GM12878 (cell line): ENCODE measurements around the gene UBB. TPM values are rescaled to one million over a fixed set of nuclear protein-coding genes. Genes with fewer than 3 reads are reported as not detected.
A peak's percentile ranks its signal among the peaks of the same experiment; 100 is the strongest.

Source experiments
- CBFB ChIP-seq: IDR thresholded peaks from 2 replicates; pipeline ENCODE4 v1.6.1; 2016; ENCODE audit warnings: antibody characterized with exemption, low read depth
- EGR1 ChIP-seq, 2 experiments: IDR thresholded peaks; 1 replicate in 1 of 2; 2 replicates in 1 of 2; pipeline ENCODE4 v1.6.1; 2011 to 2012; ENCODE audit warnings: low read depth in 2 of 2, low read length in 2 of 2, borderline replicate concordance in 1 of 2, mild to moderate bottlenecking in 1 of 2, moderate library complexity in 1 of 2
- GATAD2B ChIP-seq: fragments of 450-650 bp; conservative IDR thresholded peaks from 2 replicates; pipeline ENCODE4 v1.6.1; 2017; ENCODE audit warnings: low read depth, mild to moderate bottlenecking, moderate library complexity
- JUND ChIP-seq: IDR thresholded peaks from 2 replicates; pipeline ENCODE4 v1.6.1; 2012; ENCODE audit warnings: low read depth, mild to moderate bottlenecking, low read length, improper control_type of control experiment, moderate library complexity
- LARP7 ChIP-seq: fragments of 450-650 bp; IDR thresholded peaks from 2 replicates; pipeline ENCODE4 v1.6.1; 2017; ENCODE audit warnings: mild to moderate bottlenecking
- MTA2 ChIP-seq: fragments of 450-650 bp; IDR thresholded peaks from 2 replicates; pipeline ENCODE4 v1.6.1; 2016; ENCODE audit warnings: low read depth, mild to moderate bottlenecking, moderate library complexity
- MXI1 ChIP-seq: fragments of 150-350 bp; IDR thresholded peaks from 2 replicates; pipeline ENCODE4 v1.6.1; 2011; ENCODE audit warnings: low read depth, mild to moderate bottlenecking, inconsistent platforms, low read length, improper control_type of control experiment
- RAD21 ChIP-seq: IDR thresholded peaks from 2 replicates; pipeline ENCODE4 v1.6.1; 2011; ENCODE audit warnings: mild to moderate bottlenecking, low read depth, low read length, moderate library complexity; ENCODE audit not compliant: insufficient read depth
- RBBP5 ChIP-seq: fragments of 200-600 bp; sonication (generic); conservative IDR thresholded peaks from 2 replicates; pipeline ENCODE4 v1.6.1; 2016
- RUNX3 ChIP-seq: IDR thresholded peaks from 2 replicates; pipeline ENCODE4 v1.6.1; 2012; ENCODE audit warnings: low read length, inconsistent platforms
- SMARCA5 ChIP-seq: fragments of 450-650 bp; IDR thresholded peaks from 2 replicates; pipeline ENCODE4 v1.6.1; 2017; ENCODE audit warnings: mild to moderate bottlenecking
- TARDBP ChIP-seq: IDR thresholded peaks from 2 replicates; pipeline ENCODE4 v1.6.1; 2016; ENCODE audit warnings: borderline replicate concordance
- TCF3 ChIP-seq: IDR thresholded peaks from 2 replicates; pipeline ENCODE4 v1.6.1; 2012; ENCODE audit warnings: low read depth, mild to moderate bottlenecking, low read length, borderline replicate concordance; ENCODE audit not compliant: insufficient read depth
- TCF7 ChIP-seq: IDR thresholded peaks from 2 replicates; pipeline ENCODE4 v1.6.1; 2014; ENCODE audit warnings: antibody characterized with exemption, borderline replicate concordance
- ZNF622 ChIP-seq: fragments of 450-650 bp; IDR thresholded peaks from 2 replicates; pipeline ENCODE4 v1.6.1; 2017; ENCODE audit warnings: mild to moderate bottlenecking, inconsistent platforms
- polyA plus RNA-seq, 11 experiments: library from polyadenylated mRNA; depleted of rRNA in 4 of 11; unstranded in 6 of 11; stranded (reverse) in 5 of 11; fragments of >200 nt; fragmentation: Nextera tagmentation in 4 of 11; fragmentation: Illumina TruSeq in 1 of 11; extraction: Ambion mirVana in 4 of 11; extraction: Trizol in 1 of 11; gene quantifications; 1 replicate in 1 of 11; 2 replicates in 10 of 11; pipeline versions ENCODE4 v1.2.1 to v1.2.3, GENCODE V29; 2011 to 2016; ENCODE audit warnings: inconsistent platforms in 2 of 11, missing spikeins in 2 of 11, low read depth in 1 of 11
- total RNA-seq, 4 experiments: library from RNA; depleted of rRNA in 3 of 4; stranded (reverse); fragments of >200 nt in 3 of 4; fragmentation: Illumina TruSeq in 1 of 4; extraction: Trizol in 1 of 4; gene quantifications; 2 replicates each; pipeline versions ENCODE4 v1.2.1 to v1.2.3, GENCODE V29; 2013 to 2021
- TF ChIP-seq, protein P1 (sequence below): IDR thresholded peaks from 2 replicates; pipeline ENCODE4 v1.6.1; 2011; ENCODE audit warnings: borderline replicate concordance, low read depth, mild to moderate bottlenecking, moderate library complexity, mixed read lengths, low read length; ENCODE audit not compliant: insufficient read depth; ENCODE audit errors: extremely low read length
- TF ChIP-seq, protein P2 (sequence below): fragments of 450-650 bp; IDR thresholded peaks from 2 replicates; pipeline ENCODE4 v1.6.1; 2017; ENCODE audit warnings: low read depth, mild to moderate bottlenecking, moderate library complexity
- TF ChIP-seq, protein P3 (sequence below), 3 experiments: IDR thresholded peaks in 2 of 3; conservative IDR thresholded peaks in 1 of 3; 2 replicates each; pipeline ENCODE4 v1.5.1; 2011; ENCODE audit warnings: low read depth in 3 of 3, low read length in 3 of 3, mild to moderate bottlenecking in 3 of 3, control low read depth in 2 of 3, moderate library complexity in 2 of 3, inconsistent platforms in 1 of 3, mixed read lengths in 1 of 3; ENCODE audit not compliant: control insufficient read depth in 2 of 3, insufficient read depth in 1 of 3; ENCODE audit errors: extremely low read depth in 1 of 3
- TF ChIP-seq, protein P4 (sequence below): IDR thresholded peaks from 2 replicates; pipeline ENCODE4 v1.6.1; 2012; ENCODE audit warnings: improper control_type of control experiment, low read depth, low read length; ENCODE audit not compliant: insufficient replicate concordance

The UBB gene
- total and polyA plus RNA-seq, 10 of the 15 experiments (the other 5 are each of a cell fraction or from before 2014, with no cell fraction given): 1,133 to 4,246 (median 2,099) TPM

DNA sequence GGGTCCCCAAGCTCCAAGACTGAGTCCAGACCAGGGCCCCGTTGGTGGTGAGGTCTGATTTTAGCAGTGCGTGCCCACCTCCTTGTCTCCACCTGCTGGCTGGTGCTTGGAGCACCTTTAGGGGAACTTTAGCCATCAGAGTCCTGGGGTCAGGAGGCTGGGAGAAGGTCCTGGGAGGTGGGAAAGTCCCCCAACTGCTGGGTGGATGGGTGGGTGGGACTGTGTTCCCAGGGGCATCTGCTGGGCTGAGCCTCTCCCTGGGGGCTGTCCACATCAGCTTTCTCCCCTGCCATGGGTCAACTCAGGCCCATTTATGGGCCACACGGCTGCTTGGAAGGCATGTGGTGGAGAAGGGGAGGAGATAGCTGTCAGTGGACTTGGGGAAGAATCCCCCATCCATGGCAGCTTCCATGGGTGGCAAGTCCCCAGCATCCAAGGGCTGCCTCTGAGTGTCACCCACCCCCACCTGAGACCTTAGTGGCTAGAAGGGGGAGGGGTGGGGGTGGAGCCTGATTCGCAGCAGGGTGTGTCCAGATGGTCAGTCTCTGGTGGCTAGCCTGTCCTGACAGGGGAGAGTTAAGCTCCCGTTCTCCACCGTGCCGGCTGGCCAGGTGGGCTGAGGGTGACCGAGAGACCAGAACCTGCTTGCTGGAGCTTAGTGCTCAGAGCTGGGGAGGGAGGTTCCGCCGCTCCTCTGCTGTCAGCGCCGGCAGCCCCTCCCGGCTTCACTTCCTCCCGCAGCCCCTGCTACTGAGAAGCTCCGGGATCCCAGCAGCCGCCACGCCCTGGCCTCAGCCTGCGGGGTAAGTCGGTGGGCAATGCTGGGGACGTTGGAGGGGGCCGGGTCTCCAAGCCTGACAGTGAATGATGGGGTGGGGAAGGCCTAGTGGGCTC, 34.4 kb downstream of the UBB start, which contains the start of gene TRPV2 (continued):
- TF ChIP-seq EGR1 (IDR thresholded peaks at IDR 0.05; ENCODE audit: borderline replicate concordance in 1 of 2, low read depth in 2 of 2, low read length in 2 of 2) (peak in 1 of 2 experiments; percentile 20; a peak in 1 of 3 replicates), MTA2 (0 out of 2 replicates have a peak, but pooled peaks have one; percentile 28), GATAD2B (peak; percentile 53; the same call in 1 of the 2 replicates), RAD21 (peak; percentile 94), ZNF622 (no peak), CBFB (no peak), TCF7 (no peak), MXI1 (peak; percentile 75), RBBP5 (no peak), JUND (no peak), RUNX3 (peak; percentile 49; the same call in 1 of the 2 replicates), SMARCA5 (peak; percentile 87), TARDBP (peak; percentile 67; the same call in 1 of the 2 replicates), TCF3 (0 out of 2 replicates have a peak, but pooled peaks have one; percentile 15), LARP7 (no peak)
- TF ChIP-seq, protein P1, sequence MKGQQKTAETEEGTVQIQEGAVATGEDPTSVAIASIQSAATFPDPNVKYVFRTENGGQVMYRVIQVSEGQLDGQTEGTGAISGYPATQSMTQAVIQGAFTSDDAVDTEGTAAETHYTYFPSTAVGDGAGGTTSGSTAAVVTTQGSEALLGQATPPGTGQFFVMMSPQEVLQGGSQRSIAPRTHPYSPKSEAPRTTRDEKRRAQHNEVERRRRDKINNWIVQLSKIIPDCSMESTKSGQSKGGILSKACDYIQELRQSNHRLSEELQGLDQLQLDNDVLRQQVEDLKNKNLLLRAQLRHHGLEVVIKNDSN: no peak
- TF ChIP-seq, protein P2, sequence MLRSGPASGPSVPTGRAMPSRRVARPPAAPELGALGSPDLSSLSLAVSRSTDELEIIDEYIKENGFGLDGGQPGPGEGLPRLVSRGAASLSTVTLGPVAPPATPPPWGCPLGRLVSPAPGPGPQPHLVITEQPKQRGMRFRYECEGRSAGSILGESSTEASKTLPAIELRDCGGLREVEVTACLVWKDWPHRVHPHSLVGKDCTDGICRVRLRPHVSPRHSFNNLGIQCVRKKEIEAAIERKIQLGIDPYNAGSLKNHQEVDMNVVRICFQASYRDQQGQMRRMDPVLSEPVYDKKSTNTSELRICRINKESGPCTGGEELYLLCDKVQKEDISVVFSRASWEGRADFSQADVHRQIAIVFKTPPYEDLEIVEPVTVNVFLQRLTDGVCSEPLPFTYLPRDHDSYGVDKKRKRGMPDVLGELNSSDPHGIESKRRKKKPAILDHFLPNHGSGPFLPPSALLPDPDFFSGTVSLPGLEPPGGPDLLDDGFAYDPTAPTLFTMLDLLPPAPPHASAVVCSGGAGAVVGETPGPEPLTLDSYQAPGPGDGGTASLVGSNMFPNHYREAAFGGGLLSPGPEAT: peak; percentile 54; the same call in 1 of the 2 replicates
- TF ChIP-seq, protein P3, sequence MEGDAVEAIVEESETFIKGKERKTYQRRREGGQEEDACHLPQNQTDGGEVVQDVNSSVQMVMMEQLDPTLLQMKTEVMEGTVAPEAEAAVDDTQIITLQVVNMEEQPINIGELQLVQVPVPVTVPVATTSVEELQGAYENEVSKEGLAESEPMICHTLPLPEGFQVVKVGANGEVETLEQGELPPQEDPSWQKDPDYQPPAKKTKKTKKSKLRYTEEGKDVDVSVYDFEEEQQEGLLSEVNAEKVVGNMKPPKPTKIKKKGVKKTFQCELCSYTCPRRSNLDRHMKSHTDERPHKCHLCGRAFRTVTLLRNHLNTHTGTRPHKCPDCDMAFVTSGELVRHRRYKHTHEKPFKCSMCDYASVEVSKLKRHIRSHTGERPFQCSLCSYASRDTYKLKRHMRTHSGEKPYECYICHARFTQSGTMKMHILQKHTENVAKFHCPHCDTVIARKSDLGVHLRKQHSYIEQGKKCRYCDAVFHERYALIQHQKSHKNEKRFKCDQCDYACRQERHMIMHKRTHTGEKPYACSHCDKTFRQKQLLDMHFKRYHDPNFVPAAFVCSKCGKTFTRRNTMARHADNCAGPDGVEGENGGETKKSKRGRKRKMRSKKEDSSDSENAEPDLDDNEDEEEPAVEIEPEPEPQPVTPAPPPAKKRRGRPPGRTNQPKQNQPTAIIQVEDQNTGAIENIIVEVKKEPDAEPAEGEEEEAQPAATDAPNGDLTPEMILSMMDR (IDR thresholded peaks at IDR 0.05 in 2 of 3, conservative IDR thresholded peaks at IDR 0.05 in 1 of 3; ENCODE audit: control insufficient read depth in 2 of 3, extremely low read depth in 1 of 3, insufficient read depth in 1 of 3, low read depth in 3 of 3, low read length in 3 of 3): peak; percentile 87 to 91 (median 87)
- TF ChIP-seq, protein P4, sequence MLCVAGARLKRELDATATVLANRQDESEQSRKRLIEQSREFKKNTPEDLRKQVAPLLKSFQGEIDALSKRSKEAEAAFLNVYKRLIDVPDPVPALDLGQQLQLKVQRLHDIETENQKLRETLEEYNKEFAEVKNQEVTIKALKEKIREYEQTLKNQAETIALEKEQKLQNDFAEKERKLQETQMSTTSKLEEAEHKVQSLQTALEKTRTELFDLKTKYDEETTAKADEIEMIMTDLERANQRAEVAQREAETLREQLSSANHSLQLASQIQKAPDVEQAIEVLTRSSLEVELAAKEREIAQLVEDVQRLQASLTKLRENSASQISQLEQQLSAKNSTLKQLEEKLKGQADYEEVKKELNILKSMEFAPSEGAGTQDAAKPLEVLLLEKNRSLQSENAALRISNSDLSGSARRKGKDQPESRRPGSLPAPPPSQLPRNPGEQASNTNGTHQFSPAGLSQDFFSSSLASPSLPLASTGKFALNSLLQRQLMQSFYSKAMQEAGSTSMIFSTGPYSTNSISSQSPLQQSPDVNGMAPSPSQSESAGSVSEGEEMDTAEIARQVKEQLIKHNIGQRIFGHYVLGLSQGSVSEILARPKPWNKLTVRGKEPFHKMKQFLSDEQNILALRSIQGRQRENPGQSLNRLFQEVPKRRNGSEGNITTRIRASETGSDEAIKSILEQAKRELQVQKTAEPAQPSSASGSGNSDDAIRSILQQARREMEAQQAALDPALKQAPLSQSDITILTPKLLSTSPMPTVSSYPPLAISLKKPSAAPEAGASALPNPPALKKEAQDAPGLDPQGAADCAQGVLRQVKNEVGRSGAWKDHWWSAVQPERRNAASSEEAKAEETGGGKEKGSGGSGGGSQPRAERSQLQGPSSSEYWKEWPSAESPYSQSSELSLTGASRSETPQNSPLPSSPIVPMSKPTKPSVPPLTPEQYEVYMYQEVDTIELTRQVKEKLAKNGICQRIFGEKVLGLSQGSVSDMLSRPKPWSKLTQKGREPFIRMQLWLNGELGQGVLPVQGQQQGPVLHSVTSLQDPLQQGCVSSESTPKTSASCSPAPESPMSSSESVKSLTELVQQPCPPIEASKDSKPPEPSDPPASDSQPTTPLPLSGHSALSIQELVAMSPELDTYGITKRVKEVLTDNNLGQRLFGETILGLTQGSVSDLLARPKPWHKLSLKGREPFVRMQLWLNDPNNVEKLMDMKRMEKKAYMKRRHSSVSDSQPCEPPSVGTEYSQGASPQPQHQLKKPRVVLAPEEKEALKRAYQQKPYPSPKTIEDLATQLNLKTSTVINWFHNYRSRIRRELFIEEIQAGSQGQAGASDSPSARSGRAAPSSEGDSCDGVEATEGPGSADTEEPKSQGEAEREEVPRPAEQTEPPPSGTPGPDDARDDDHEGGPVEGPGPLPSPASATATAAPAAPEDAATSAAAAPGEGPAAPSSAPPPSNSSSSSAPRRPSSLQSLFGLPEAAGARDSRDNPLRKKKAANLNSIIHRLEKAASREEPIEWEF: peak; percentile 49
